HG03025 (cell line): ENCODE measurements around the gene SMAD3.
"Not testable (repeated sequence)": the region's sequence is repeated elsewhere in the genome, so short reads cannot be mapped to it uniquely, and the experiment has no call there.

Experiments
- ATAC-seq: cut with Tn5 transposase; IDR thresholded peaks from one replicate; pipeline ENCODE4 v1.9.1; 2021; ENCODE audit warnings: mild to moderate bottlenecking, moderate library complexity; ENCODE audit not compliant: unreplicated experiment, low FRiP score

The SMAD3 gene

GRCh38 chr15:67138891-67139855 lies 73.8 kb downstream of the SMAD3 start:
- no peak for ATAC-seq

DNA sequence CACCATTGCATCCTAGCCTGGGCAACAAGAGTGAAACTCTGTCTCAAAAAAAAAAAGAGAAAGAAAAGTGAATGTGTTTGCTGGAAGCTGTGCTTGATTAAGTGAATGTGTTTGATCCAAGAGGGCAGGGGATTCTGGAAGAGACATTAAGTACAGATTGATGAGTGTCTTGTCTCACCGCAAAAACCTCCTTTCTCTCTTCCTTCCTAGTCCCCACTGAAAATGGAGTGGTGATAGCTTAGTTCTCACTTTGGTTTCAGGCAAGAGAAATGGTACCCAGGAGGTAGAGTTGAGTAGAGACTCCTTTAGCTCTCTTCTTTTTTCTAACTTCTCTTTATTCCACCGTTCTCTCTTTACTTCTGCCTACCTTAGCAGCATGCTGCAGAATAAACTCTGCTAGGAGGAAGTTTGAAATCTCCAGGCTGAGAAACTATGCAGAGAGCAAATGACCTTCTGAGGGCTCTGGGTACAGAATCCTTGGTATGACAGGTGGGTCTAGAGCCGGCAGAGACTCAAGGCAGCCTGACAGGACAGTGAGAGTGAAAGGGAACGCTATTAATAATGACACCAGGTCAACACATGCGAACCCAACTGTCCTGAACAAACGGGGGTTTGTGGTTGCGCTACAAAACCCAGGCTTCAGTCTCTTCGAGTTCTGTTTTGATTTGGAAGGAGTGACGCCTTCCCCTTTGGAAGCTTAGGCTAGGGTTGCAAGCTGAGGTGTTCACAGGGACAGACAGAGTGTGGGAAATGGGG lies 74.9 kb downstream of the SMAD3 start:
- no peak for ATAC-seq

DNA sequence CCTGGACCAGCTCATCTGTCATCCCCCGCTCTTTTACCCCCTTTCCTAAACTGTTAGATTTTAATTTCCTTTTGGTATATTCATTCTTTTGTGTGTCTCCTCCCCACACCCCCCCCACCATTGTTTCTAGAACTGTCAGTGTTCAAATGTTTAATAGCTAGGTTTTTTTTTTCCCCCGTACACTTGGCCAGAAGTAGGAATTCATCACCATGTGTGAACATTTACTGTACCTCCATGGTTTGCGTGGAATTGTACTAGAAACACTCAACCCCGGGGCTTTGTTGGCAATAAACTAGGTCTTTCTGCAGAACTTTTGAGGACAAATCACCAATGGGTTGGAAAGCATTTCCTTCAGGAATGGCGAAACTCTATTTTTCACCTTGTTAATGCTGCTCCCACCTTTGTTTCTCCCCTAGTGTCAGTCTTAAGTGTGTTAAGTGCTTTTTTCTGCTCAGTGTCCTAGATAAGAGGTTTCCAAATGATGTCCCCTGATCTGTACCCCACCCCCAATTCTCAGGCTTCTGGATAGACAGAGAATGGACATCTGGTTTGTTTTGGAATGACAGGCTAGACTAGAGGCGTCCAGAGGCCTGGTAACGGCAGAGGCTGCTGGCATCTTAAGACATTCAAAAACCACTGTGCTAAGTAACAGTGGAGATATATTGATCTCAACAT lies 76.8 kb downstream of the SMAD3 start:
- ATAC-seq: no peak

GRCh38 chr15:67142767-67143100 lies 77.3 kb downstream of the SMAD3 start:
- no peak for ATAC-seq

- ATAC-seq: no peak
These were observed 78.2 kb downstream of the SMAD3 start for GRCh38 chr15:67143646-67144045.

DNA sequence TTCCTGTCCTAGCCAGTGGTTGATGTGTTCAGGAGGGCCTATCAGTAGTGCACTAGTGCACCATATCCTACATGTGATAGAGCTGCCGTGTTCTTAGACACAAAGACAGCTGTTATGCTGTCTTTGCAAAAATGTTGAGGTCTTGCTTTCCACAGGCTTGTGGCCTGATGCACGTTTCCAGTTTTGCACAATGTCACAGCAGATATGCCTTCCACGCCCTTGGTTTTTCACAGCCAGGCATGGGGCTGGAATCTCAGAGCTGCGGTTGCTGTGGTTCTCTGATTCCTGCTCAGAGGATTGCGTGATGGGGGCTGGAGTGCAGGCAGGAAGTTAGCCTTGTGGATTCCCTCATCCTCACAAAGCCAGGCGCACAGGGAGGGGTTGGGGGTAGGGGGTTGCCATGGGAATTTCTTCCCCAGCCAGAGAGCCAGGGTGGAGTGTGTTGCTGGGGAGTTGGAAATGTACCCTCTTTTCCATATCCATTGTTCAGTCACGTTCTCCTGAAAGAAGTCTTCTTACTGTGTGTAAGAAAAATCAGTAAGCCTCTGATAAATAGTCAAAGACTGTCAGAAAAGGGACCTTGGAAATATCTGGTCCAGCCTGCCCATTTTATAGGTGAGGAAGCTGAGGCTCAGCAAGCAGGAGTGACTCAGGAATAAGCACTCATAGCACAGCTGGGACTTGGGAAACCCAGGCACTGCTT lies 79.4 kb downstream of the SMAD3 start:
- ATAC-seq: no peak

GRCh38 chr15:67145312-67145610 lies 79.9 kb downstream of the SMAD3 start:
- ATAC-seq: no peak

DNA sequence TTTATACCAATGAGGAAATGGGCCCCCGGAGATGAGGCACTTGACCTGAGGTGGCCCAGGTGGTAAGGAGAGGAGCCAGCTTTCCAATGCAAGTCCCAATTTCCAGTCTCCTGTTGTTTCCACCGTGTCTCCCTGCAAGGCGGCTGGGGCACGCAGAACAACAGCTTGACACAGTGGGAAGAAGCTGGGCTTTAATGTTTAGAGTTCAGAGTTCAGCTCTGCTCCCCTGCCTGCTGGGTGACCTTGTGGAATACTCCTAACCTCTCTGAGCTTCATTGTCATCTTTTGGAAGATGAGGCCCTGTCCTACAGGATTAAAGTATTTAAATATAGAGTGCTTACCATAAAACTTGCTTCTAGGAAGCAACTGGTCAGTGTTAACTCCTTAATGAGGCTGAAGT lies 80.3 kb downstream of the SMAD3 start:
- ATAC-seq: no peak

DNA sequence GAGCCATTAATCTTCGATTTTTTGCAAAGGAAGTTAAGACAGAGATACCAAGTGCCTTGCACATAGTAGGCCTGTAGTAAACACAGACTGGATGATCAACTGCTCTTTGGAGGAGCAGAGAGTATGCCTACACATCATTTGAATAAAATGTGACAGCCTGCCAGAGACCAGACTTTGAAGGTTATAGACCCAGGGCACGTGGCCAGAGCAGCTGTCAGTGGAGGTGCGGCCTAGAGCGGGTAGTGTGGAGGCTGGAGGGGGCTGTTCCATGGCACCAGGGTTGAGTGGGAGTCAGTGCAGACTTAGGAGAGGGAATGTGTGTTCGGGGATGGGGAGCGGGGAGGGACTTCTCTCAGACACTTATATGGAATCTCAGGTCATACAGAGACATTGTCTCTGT lies 80.8 kb downstream of the SMAD3 start:
- ATAC-seq: no peak

GRCh38 chr15:67146875-67147381 lies 81.5 kb downstream of the SMAD3 start:
- no peak for ATAC-seq

DNA sequence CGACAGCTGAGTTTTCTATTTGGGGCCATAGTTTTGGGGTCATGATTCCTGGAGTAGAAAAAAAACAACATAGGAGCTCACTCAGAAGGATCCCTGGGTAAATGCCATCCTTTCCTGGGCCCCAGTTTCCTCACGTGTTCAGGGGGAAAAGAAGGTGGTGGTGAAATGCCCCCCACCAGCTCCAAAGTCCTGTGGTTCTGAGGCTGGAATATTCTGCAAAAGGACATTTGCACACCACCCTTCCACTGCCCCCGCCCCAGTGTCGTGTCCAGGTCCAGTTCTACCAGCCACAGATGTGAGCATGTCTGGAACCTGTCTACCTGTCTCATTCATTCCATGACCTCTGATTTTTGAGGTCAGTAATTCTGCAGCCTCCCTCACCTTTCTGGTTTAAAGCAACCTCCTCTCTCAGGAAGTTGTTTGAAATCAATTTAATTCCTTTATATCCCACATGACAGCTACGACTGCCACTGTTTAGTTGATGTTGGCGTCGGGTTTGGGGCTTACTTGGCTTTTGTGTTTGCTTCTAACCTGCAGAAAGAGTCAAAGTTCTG lies 82.1 kb downstream of the SMAD3 start:
- no peak for ATAC-seq

GRCh38 chr15:67148196-67148701 lies 82.8 kb downstream of the SMAD3 start:
- ATAC-seq: no peak

DNA sequence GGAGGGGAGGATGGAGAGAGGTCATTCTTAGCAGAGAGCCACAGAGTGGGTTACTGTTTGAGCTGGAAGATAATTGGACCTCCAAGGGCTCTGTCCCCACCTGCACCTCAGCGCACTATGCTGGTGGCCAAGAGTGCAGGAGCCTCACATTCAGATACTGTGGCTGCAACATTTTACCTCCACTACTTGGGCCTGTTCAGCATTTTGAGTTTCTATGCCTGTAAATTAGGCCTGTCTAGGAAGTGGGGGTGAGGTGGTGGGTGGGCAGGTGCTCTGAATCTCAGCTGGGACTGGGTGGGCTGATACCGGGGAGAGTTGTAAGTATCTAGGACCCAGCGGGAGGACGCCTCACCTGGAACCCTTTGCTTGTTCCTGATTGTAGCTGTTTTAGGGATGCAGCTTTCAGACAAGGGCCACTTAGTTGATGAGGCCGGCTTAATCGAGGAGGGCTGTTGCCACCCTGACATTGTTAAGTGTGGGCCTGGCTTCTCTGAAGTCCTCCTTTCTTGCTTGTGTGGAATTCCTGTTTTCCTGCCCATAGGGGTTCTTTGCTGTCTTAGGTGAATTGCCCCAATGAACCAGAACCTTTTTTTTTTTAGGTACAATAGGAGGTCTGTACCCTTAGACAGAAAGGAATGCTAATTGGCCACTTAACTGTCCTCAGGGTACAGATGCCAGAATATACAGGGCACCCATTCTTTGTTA lies 83.8 kb downstream of the SMAD3 start:
- ATAC-seq: no peak

- no peak for ATAC-seq
These were observed 84.3 kb downstream of the SMAD3 start for GRCh38 chr15:67149773-67150022.

- no peak for ATAC-seq
These were observed 84.8 kb downstream of the SMAD3 start for GRCh38 chr15:67150023-67150860.

- ATAC-seq: no peak
These were observed 87.0 kb downstream of the SMAD3 start for GRCh38 chr15:67152429-67152828.

DNA sequence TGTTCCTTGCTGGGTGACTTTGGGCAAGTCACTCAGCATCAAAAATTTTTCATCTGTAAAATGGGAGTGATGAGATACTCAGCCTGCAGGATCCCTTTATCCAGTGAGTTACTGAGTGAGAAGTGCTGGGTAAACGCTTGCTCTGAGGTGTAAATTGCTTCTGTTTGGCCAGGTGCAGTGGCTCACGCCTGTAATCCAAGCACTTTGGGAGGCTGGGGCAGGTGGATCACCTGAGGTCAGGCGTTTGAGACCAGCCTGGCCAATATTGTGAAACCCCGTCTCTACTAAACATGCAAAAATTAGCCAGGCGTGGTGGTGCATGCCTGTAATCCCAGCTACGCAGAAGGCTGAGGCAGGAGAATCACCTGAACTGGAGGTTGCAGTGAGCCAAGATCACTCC lies 87.6 kb downstream of the SMAD3 start:
- not testable (repeated sequence) for ATAC-seq

- no peak for ATAC-seq
These were observed 88.8 kb downstream of the SMAD3 start for GRCh38 chr15:67154249-67154648.

DNA sequence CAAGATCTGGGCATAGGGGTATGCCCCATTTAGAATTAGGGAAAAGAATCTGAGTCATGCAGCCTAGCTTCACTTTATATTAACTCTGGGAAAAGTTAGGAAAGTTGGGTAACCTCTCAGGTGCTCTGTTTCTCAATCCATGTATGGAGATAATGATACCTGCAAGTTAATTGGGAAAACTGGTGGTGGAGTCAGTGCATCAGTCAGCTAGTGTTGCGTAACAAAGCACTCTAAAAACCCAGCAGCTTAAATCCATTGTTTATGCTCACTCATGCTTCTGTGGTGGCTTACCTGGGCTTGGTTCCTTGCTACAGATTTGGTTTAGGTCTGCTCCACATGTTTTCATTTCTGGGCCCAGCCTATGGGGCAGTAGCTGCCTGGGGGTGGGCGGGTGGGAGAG lies 91.0 kb downstream of the SMAD3 start:
- ATAC-seq: no peak
